ENCODE measurements around the gene ZBTB37.
A peak's percentile ranks its signal among the peaks of the same experiment; 100 is the strongest.
"Not testable (repeated sequence)": the region's sequence is repeated elsewhere in the genome, so short reads cannot be mapped to it uniquely, and the experiment has no call there.

The ZBTB37 gene

GRCh38 chr1:173865468-173866164 is 2.6 kb upstream of the ZBTB37 start:
- DNase-seq, result no peak

- peak in 1 of 51 donors; percentile 39 for DNase-seq
Observed at GRCh38 chr1:173866413-173867115, 1.6 kb upstream of the ZBTB37 start.

- peak in 14 of 51 donors; percentile 6 to 76 (median 46) for DNase-seq
Observed at GRCh38 chr1:173867141-173867752, 933 bp upstream of the ZBTB37 start.

- DNase-seq, result peak in 48 of 51 donors; percentile 71 to 99 (median 97)
Observed at GRCh38 chr1:173867753-173868265, 371 bp upstream of the ZBTB37 start, which contains the start of gene GAS5. TSS of gene GAS5 (minus strand) at chr1:173867989.

- no peak for DNase-seq
Observed at GRCh38 chr1:173869021-173869359, 810 bp downstream of the ZBTB37 start.

- peak in 27 of 51 donors; percentile 3 to 66 (median 25) for DNase-seq
Observed at GRCh38 chr1:173870252-173871075, 2.3 kb downstream of the ZBTB37 start.

GRCh38 chr1:173871091-173871490 is 2.9 kb downstream of the ZBTB37 start:
- peak in 1 of 51 donors; percentile 3 for DNase-seq

GRCh38 chr1:173871500-173871899 is 3.3 kb downstream of the ZBTB37 start:
- no peak for DNase-seq

GRCh38 chr1:173876732-173877131 is 8.6 kb downstream of the ZBTB37 start:
- no peak for DNase-seq

GRCh38 chr1:173878251-173878650 is 10.1 kb downstream of the ZBTB37 start:
- no peak for DNase-seq

GRCh38 chr1:173881117-173881516 is 12.9 kb downstream of the ZBTB37 start:
- DNase-seq, result not testable (repeated sequence)

GRCh38 chr1:173884701-173885100 is 16.5 kb downstream of the ZBTB37 start:
- no peak for DNase-seq

GRCh38 chr1:173886746-173887611 is 18.8 kb downstream of the ZBTB37 start:
- no peak for DNase-seq

GRCh38 chr1:173887627-173888026 is 19.4 kb downstream of the ZBTB37 start:
- DNase-seq, result no peak

GRCh38 chr1:173888749-173889148 is 20.6 kb downstream of the ZBTB37 start:
- no peak for DNase-seq

GRCh38 chr1:173889885-173890284 is 21.7 kb downstream of the ZBTB37 start:
- DNase-seq, result no peak

- DNase-seq, result no peak
Observed at GRCh38 chr1:173893611-173894010, 25.4 kb downstream of the ZBTB37 start.

- DNase-seq, result no peak
Observed at GRCh38 chr1:173894189-173894588, 26.0 kb downstream of the ZBTB37 start.

GRCh38 chr1:173900427-173900826 is 32.2 kb downstream of the ZBTB37 start:
- DNase-seq, result no peak

GRCh38 chr1:173900992-173901391 is 32.8 kb downstream of the ZBTB37 start:
- no peak for DNase-seq
